ENCODE data around the gene SLC17A9.
"Not testable (repeated sequence)": the region's sequence is repeated elsewhere in the genome, so short reads cannot be mapped to it uniquely, and the experiment has no call there.

The SLC17A9 gene

DNA sequence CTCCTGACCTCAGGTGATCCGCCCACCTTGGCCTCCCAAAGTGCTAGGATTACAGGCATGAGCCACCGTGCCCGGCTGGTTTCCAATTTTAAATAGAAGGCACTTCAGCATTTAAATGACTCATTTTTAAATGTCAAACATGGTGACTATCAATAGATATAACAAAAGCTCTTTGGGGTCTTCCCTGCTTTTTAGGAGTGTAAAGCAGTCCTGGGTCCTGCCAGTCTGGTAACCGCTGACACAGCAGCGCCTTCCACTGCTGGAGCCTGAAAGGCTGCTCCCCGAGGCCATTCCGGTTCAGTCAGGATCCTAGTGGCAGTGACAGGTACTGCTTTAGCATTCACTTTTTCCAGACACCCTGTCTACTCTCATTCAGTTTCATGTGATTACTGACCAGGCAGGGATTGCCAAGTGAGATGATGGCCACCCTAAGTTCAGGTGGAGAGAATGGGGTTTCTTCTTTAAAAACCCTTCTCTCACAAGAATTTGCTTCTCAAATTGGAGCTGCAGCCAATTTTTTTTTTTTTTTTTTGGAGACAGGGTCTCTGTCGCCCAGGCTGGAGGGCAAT is 31.3 kb upstream of the SLC17A9 start:
- peak; percentile 47 for DNase-seq

DNA sequence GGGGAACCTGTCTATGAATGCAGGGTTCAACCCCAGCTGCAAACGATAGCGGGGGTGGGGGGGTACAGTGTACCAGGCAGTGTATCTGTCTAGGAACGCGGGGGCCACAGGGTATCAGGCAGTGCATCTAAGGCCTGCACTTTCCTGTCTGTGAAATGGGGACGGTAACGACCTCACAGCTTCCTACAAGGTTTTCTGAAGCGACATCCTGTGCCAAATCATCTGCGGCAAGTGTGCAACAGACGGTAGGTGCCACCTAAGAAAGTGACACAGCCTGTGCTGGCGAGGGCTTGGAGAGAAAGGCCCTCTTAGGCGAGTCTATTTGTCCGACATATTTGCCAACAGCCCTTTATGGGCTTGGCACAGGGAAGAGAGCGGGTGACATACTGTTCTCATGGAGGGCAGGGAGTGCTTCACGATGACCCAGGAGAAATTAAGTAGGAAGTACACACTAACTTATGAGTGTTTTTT is 30.0 kb upstream of the SLC17A9 start:
- DNase-seq = no peak

DNA sequence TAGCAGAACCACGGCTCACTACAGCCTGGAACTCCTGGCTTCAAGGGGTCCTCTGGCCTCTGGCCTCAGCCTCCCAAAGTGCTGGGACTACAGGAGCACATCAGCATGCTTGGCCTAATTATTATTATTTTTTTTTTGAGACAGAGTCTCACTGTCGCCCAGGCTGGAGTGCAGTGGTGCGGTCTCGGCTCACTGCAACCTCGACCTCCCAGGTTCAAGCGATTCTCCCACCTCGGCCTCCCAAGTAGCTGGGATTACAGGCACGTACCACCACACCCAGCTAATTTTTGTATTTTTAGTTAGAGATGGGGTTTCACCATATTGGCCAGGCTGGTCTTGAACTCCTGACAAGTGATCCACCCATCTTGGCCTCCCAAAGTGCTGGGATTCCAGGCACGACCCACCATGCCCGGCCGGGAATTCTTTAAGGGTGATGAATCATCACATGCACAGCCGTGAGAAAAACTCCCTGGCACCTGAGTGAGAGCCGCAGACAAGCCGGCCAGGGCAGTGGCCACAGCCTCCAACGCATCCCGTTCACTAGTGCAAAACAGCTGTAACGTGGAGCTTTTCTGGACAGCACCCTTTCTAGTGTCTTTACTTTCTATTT is 29.3 kb upstream of the SLC17A9 start:
- not testable (repeated sequence) for DNase-seq

DNA sequence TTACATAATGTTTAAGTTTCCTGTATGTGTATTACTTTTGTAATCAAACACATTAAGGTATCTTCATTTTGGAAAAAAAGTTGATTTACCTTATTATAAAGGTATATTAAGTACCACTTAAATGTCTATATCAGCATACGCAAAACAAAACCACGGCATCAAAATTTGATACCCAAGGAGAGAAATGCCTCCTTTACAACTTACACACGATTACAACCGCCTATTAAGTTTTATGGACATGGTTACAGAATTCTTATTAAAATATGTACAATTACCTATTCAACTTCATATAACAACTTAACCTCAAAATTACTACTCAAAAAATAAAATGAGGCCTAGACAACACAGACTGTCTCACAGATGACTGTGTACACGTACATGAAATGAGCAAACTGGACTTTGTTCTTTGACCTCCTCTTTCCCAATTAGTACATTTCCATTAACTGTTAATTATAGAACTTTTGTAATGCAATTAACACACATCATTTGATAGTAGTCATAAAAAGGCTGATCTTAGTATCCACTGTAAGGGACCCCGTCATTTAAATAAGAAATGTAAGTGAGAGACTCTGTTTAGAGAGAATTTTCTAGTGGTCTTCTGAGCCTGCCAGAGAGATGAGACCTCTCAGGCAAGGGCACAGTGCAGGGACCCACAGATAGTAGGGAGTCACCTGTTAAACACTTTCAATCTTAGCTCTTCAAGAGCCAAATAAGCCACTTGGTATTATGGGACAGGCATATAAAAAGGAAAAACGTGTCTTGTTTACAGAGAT is 28.7 kb upstream of the SLC17A9 start:
- no peak for DNase-seq

DNA sequence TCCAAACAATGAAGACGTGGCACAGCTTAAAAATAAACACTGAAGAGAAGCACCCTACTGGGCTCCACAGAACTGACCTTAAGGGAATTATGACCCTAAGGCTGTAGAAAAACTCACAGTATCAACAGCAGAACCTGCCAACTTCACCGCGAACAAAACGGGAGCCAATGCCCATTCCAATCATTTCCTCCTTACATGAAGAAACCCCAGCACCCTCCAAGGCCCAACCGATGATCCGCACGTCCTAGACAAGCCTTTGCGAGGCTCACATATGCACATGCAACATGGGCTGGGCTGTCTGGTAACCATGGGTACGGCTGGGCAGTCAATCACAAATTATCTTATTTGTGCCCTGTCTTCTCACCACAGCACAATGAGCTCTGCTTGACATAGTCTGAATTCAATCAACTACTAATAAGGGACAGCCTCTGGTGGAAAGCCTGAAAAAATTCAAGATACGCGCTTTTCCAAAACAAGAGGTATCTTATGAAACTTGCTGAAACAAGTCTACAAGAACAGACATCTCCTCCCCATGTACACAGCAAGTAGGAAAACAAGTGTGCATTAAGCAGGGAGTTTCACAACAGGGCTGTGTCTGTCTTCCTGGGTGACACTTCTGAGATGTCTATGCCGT is 27.9 kb upstream of the SLC17A9 start:
- DNase-seq = peak; percentile 32

DNA sequence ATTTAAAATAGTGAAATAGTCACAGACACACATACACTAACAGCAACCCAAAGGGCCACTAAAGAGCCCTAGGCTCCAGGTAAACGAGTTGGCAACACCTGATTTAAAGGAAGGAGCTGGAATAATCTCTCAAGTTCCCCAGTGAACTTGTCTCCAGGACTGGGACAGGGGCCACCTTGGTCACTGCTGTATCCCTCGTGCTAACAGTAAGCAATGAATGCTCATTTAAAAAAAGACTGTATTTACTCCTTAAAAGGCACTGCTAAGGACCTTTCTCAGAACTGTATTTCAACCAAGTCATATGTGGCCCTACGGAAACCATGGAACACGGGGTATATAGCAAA is 27.5 kb upstream of the SLC17A9 start:
- DNase-seq = no peak

DNA sequence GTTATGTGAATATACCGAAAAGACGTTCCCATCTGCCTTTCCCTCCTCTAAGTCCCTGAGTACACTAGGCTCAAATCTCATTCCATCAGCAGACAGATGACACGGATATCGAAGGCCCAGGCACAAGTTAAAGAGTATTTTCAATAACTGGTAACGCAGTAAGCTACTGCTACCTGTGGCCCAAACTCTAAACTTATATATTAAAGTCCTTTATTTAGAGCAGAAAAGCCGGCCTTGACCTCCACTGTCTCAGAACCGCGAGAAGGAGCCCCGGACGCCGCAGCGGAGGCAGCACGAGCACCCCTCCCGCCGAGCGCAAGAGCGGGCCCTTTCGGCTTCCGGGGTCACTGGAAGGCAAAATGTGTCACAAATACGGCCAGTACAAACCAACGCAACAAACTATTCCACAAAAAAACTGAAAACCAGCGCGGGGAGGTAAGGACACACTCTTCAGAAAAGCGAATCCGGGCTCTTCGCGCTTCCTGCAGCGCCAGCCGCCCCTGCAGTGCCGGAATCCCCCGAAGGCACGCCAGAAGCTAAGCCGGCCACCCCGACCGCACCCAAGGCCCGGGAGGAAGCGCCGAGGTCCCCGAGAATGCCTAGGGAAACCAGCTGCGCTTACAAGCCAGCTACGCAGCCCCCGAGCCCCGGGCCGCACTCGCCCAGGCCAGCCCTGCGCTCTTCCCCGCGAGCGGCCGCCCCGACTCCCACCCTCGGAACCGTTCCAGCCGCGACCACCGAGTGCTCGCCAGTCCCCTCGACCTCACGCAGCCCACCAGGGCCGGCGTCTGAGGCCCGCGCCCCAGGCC is 26.9 kb upstream of the SLC17A9 start:
- DNase-seq = peak; percentile 34

DNA sequence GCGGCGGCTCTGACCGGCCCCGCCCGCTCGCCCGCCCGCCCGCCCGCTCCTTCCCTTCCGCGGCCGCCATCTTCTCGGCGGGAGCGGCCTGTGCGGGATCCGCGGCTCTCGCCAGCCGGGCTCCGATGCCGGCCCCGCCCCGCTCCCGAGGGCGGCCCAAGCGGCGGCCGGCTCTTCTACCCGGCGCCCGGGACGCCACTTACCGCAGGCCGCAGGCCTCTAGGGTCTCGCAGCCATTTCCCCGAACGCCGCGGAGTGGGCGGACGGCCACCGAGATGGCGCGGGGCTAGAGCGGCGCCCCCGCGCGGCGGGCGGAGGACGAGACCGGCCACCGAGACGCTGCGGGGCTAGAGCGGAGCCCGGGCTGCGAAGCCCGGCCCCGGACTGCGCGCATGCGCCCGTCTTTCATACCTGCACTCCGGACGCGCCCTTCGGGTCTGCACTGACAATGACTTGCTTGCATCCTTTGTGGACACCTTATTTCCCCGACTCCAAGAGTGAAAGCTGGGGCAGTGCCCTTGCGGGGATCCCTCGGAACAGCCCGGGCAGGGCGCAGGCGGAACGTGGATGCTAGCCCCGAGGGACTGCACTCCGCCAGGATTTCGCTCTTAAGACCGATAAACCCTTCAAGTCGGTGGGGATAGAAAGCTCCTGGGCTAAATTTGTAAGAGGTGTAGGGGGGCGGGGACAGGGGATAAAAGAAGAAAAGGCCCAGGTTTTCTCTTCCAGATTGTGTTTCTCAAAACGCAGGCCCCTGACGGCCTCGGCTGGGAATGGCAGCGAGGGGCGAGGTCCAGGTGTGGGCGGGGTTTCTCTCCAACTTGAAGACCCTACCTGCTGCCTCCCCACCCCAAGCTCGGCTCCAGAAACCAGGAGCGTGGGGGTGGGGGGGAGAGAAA is 26.0 kb upstream of the SLC17A9 start, which contains the start of gene DIDO1:
Gene DIDO1 (minus strand): TSS at position 277 of the 899 bp plus-strand sequence.
- DNase-seq = peak; percentile 76

DNA sequence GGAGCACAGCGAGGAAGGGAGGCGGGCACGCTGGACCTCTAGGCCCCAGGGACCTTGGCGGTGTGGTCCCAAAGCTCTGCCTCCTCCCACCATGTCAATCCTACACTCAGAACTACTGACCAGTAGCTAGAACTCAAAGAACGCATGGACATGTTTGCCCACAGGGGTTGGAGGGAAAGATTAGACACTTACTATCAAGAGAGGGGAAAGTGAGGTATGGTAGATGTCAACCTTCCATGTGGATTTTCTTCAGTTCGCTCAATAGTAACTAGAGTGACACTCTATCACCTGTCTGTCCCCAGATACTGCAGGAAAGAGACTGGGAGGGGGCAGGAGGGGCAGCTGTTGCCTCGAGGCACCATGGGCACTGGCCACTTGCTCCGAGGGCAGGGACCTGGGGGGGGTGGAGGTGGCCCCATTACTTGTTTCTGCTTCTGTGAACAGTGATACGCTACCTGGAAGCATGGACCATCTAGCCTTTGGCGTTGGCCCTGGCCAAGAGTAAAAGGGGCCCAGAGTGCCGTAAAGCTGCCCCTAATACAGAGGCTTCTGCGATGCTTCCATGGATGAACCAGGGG is 25.3 kb upstream of the SLC17A9 start:
- DNase-seq = no peak

DNA sequence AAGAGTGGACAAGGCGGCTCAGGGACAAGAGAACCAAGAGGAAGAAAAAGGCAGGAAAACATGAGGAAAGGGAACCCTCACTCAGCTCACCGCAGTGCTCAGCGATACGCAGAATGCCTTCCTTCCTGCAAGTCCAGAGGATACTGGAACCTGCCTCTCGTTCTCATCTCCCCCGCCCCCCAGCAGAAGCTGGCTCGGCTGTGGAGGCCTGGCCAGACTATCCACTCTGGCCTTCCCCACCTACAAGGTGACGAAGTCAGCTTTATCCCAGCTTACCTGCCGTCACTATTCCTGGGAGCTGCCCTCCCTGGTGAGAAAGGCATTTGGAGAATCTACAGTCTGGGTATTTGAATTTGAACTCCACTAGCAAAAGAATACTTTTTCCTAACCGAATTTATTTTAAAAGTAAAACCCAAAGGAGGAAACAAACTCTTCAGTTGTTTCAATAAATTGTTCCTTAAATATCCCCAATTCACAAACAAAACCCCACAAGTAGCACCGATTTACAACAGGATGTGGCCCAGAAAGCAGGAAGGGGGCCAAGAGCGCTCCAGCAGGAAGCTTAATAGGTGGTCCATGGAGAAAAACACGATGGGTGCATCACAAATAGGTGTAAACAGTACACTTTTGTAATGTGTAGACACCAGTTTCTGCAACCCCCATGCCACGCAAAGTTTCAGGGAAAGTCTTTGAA is 24.1 kb upstream of the SLC17A9 start:
- no peak for DNase-seq

DNA sequence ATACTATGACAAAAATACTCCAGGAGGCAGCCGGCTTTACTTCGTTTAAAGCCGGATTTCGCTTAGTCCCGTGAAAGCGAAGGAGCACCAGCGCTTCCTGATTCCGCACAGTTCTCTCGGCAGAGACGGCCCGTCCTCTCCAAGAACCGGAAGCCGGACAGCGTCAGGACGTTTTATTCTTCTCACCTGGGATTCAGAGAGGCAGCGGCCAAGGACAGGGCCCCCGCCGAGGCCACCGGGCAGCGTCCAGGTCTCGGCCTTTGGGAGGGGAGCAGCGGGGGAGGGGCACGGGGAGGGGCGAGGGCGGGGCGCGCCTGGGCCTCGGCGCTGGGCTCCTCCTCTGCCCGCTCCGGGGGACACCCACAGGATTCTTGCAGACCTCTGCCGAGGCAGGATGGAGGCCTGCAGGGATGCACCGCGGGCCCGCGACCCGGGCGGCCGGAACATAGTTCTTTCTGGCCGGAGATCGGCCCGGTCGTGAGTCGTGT is 23.4 kb upstream of the SLC17A9 start:
- peak; percentile 32 for DNase-seq

DNA sequence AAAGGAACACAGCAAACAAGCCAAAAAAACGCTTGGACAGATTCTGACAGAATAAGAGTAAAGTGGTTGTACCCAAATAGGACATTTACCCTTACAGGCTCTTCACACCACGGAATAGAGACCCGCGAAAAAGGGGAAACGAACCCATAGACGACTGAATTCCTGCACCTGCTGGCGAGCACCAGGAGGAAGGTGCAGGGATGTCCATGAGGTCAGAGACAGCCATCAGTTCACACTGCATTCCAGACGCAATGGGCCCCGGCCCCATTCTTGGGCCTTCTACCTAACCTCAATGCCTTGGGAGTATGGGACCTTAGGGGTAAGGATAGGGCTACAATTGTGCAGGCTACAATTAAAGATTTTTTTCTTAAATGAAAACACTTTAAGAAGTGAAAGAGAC is 21.0 kb upstream of the SLC17A9 start:
- DNase-seq = no peak

DNA sequence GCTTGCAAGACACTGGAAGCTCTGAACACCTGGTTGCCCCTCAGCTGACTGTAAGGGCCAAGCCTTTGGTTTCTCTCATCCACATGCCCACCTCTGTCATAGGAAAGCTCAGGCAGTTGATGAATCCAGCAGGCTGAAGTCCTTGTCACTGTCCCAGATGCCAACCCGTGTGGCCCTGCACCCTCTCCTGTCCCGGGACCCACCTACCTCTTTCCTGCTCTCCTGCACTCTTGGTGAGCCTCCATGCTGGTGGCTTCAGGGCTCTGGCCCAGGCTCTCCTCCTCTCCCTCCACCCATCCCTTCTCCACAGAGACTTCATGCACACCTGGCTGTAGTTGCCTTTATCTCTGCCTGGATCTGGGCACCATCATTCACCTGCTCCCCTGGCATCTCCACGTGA is 18.5 kb upstream of the SLC17A9 start:
- DNase-seq = no peak

DNA sequence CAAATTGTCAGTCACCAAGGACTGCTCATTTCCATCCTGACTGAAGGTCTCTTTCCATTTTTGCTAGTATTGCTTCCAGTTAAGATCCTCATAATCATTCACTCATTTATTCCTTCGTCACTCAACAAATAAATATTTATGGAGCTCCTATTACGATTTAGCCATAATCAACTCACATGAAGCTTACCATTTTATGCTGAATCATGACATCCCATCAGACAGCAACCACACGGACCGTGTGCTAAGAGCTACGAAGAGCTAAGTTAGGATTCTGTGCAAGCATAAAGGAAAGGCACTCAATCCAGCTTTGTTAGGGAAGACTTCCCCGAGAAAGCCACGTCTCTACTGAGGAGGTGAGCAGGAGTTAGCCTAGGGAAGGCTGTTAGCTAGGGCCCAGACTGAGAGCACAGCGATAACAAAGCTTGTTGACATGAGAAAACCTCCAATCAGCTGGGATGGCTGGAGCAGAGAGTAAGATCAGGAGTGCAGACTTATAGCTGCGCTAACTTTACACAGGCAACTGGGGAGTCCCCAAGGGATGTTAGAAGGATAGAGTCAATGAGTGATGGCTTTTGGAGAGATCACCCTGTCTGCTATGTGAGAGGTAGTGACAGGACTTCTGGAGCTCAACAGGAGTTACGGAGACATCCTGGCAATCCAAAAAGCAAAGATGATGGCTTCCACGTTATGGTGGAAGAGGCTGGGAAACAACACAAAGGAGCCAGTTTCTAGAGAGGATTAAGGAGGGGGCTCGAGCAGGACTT is 17.1 kb upstream of the SLC17A9 start:
- DNase-seq = no peak

DNA sequence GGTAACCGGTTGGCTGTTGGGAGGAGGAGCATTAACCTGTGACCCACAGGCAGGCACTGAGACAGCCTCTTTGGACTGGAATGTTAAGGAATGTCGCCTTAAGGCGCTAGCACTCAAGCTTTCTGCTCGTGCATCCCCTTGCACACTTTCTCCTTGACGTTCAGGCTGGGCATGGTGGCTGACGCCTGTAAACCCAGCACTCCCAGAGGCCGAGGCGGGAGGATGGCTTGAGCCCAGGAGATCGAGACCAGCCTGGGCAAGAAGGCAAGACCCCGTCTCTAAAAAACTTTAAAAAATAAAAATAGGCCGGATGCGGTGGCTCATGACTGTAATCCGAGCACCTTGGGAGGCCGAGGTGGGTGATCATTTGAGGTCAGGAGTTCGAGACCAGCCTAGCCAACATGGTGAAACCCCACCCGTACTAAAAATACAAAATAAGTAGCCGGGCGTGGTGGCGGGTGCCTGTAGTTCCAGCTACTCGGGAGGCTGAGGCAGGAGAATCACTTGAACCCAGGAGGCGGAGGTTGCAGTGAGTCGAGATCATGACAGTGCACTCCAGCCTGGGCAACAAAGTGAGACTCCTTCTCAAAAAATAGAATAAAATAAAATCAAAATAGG is 16.4 kb upstream of the SLC17A9 start:
- DNase-seq = no peak

DNA sequence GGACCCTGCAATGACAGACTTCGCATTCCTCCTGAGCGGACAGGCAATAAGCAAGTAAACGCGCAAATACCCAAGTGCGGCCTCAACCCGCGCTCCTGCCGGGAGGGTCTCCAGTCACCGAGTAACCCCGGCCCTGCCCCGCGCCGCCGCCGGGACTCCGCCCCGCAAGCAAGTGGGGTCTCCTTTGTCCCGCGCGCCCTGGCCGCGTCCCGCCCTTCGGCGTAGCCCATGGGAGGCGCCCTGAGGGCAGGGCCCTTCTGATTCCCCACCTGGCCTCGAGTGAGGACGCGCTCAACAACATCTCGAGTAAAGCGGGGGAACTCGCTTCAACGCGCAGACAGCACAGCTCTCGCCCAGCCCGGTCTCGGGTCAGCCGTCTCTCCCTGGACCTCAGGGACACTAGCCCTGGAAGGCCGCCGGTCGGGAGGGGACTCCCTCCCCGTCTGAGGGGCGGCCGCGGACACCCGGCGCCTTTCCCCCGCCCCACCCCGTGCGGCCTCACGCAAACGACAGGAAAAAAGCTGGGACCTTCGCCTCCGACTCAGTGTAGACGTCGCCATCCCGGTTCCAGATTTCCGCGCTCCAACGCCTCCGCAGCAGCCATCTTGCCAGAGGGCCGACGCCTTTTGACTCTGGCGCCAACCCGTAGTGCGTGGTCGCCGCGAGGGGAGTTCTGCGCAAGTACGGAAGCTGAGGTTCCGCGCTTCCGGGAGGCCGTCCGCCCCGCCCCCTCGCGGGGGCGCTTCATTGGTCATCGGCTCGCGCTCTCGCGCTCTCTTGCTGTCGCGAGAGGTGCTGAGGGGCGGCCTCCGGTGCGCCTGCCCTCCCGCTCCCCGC is 15.0 kb upstream of the SLC17A9 start:
- DNase-seq = peak; percentile 93

DNA sequence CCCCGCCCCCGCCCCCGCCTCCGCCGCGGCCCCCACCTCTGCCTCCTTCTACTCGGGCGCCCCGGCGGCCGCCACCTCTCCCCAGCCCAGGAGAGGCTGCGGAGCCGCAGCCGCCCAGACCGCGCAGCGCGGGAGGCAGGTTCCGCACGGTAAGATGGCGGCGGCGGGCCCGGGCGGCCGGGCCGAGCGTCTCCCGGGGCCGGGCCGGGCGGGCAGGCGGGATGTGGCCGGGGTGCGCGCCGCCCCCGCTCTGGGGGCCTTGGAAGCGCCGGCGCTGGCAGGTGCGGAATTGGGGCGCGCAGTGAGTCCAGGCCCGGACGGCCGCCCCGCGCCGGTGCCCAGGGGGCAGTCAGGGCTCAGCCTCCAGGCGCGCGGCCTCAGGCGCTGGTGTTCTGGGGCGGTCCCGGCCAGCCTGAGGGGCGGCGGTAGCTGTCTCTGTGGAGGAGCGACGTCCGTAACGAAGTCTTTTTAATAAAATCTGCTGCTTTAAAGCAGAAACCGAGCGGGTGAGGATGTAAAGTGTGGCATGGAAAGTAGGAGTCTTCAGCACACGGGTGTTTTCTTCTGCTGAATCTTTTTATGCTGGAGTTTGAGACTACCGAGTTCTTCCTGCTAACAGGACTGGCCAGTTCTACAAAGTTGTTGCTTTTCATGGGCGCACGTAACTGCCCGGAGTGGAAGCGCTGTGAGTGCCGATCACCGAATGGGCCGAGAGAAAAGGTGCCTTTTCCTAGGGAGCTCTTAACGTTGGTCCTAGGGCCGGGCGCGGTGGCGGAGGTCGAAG is 14.2 kb upstream of the SLC17A9 start, which contains the start of gene GID8:
Gene GID8 (plus strand): TSS at position 43 of the 784 bp plus-strand sequence. CDS start 3,356 bp downstream, outside the sequence.
- no peak for DNase-seq

Measured in MV-4-11 (cell line).